ENCODE data around the gene NEIL1.

DNA sequence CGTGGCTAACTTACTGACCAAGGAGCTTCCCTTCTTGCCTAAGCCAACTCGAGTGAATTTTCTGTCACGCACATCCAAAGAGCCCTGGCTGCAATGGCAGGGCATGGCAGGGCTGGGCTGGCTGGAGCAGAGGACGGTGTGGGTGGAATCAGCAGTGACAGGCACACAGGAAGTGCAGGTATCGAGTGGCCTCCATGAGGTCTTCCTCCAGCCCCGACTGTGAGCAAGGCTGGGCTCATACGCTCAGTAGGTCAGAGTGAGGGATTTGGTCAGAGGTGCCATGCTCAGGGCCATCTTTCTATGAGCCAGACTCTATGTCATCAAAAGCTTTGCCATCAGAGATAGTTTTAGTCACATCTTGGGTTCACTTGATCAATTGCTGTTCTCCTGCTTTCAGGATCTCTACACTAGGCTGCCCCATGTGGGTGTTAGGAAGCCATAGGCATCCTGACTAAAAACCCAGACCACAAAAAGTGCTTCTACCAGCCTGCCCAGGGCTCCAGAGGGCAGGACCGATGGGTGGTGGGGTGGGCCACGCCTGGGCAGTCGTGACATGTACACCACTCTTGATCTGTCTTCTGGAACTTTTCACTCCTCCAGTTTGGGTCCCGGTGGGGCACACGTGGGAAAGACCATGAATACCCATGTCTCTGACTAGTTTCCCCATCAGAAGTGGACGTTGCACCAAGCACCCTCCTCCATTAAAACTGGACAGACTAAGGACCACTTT lies 33.6 kb upstream of the NEIL1 start:
- TF ChIP-seq, protein P1, sequence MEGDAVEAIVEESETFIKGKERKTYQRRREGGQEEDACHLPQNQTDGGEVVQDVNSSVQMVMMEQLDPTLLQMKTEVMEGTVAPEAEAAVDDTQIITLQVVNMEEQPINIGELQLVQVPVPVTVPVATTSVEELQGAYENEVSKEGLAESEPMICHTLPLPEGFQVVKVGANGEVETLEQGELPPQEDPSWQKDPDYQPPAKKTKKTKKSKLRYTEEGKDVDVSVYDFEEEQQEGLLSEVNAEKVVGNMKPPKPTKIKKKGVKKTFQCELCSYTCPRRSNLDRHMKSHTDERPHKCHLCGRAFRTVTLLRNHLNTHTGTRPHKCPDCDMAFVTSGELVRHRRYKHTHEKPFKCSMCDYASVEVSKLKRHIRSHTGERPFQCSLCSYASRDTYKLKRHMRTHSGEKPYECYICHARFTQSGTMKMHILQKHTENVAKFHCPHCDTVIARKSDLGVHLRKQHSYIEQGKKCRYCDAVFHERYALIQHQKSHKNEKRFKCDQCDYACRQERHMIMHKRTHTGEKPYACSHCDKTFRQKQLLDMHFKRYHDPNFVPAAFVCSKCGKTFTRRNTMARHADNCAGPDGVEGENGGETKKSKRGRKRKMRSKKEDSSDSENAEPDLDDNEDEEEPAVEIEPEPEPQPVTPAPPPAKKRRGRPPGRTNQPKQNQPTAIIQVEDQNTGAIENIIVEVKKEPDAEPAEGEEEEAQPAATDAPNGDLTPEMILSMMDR (IDR thresholded peaks at IDR 0.05; ENCODE audit: extremely low read depth in 1 of 2, insufficient read depth in 1 of 2, low read depth in 1 of 2, low read length in 2 of 2) = no peak
- TF ChIP-seq POLR2A (IDR thresholded peaks at IDR 0.05; ENCODE audit: low read depth, low read length) (no peak), POLR2AphosphoS5 (IDR thresholded peaks at IDR 0.05; ENCODE audit: insufficient read depth, low read depth, low read length) (no peak), EZH2 (IDR thresholded peaks at IDR 0.05; ENCODE audit: borderline replicate concordance, low read depth, low read length, severe bottlenecking) (no peak), JUN (IDR thresholded peaks at IDR 0.05; ENCODE audit: borderline replicate concordance, insufficient read depth, insufficient read length, low read depth) (no peak), FOS (IDR thresholded peaks at IDR 0.05; ENCODE audit: borderline replicate concordance, insufficient read depth, low read length) (no peak), MYC (IDR thresholded peaks at IDR 0.05; ENCODE audit: low read depth, low read length) (no peak), GATA2 (IDR thresholded peaks at IDR 0.05; ENCODE audit: insufficient read depth, insufficient read length, low read depth, low read length) (no peak)
- TF ChIP-seq, protein P2, sequence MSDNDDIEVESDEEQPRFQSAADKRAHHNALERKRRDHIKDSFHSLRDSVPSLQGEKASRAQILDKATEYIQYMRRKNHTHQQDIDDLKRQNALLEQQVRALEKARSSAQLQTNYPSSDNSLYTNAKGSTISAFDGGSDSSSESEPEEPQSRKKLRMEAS (IDR thresholded peaks at IDR 0.05; ENCODE audit: insufficient read depth, insufficient read length) = no peak

Measured in endothelial cell of umbilical vein (primary cell).